Dedifferentiated amniotic fluid mesenchymal stem cell (primary cell): ENCODE measurements around the gene REG3G.

Source experiments
- DNase-seq: peaks from one replicate; pipeline ENCODE4 v3.0.0-alpha.2; 2016; ENCODE audit errors: extremely low spot score

The REG3G gene

DNA sequence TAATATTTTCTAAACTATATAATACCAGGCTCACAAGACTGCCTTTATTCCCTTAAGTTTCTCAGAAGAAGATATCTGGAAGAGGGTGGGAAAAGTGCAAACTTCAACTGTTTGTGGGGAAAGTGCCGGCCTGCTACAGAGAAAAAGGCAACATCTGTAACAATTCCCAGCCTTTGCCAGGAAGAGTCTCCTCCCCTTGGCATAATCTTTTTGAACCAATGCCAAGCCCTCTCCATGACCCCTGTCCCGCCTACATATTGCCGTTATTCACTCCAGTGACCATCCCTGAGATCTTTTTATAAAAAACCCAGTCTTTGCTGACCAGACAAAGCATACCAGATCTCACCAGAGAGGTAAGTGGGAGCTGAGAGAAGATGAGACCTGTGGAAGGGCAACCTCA is at the start of gene REG3G:
TSS of gene REG3G (plus strand) at position 282 of the 400 bp plus-strand sequence. CDS start 392 bp downstream, outside the sequence.
- no peak for DNase-seq

DNA sequence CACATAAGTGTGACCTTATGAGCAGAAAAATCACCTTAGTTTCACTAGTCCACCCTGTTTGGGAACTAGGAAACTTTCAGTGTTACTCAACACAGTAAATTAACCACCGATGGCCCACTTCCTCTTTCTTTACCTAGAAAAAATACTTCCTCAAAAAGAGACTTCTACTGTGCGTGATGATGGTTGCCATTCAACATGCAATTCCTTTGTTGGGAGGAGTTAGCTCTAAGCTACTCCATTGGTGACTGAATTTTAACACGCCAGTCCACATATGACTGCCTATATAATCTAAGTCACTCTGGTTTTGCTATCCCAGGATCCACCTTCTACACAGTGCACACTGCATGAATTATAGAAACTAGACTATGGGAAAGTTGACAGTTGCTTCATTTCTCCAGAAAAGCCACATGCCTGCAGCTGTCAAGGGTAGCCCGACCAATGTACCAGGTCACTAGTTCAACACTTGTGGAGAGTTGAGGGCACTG is 47.8 kb upstream of the REG3G start:
- DNase-seq = no peak

DNA sequence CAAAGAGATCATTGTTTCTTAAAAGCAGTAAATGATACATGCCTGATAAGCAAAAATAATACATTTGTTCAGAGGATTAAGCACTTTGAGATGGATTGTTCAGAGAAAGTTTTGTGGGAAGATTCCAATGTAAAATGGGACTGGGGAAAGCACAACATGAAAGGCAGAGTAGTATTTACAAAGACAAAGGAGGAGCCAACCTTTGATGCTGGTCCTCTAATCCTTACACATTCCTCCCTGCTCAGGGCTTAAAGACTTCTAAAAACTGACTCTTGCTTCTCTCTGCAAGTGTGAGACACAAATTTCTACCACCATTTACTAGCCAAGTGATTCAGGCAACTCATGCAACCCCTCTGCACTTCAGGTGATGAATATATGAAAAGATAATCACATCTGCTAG is 47.2 kb upstream of the REG3G start:
- DNase-seq = no peak

DNA sequence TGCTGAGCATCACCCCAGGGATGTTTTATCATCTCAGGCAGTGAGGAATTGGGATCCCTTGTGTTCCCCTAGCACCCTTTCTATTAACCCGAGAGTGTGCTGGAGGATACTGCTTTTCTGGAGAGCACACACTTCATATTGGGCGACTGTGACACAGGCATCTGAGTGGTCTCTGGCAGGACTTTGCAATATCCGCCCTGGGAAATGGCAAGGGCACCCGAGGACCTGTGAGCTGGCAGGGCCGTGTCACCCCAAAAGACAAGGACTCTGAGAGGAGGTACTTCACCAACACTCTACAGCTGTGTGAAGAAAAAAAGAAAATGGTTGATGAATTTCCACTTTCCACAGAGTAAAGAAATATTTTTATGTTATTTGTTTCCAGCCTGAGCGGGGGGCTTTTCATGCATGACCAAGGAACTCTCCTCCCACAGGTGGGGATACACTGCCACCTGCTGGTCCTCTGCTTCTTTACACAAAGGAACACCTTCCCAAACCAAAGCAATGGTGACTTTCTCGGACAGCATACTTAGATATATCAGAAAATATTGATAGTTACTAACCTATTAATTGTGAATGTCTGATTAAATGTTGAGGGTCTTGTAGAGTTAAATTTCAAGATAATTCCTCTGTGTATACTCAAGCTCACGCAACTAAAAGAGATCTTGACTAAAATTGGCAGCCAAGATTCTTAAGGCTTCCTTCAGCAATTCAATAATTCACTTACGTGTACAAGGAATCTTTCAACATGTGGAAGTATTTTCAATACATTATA is 45.9 kb upstream of the REG3G start:
- no peak for DNase-seq

DNA sequence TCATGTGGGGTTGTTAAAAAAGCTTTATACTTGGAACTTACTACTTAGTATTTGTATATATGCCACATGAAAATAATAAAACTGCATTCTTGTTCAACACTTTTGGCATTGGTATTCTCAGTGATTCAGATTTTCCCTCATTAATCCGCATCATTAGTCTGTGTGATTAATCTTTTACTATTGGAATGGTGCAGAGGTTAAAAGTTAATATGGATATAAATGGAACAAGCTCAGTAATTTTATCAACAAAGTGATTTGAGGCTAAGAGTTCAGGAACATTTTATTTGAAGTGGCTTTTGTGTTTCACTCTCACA is 45.4 kb upstream of the REG3G start:
- DNase-seq = no peak

DNA sequence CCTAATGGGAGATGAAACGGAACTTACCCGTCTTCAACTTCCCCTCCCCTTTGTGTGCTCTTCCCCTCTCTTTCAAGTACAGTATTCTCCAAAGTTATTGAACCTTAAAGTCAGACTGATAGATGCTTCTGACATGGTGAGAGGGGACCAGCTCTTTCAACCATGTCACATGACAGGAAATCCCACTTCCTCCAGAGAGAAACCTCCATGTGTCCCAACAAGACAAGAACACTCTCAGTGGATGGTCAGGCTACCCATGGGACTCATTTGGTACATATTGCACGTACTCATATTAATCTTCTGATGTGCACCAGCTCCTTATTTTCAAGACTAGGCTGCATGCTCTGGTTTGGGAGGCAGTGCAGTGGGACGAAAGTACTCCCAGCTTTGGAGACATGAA is 44.6 kb upstream of the REG3G start:
- no peak for DNase-seq

DNA sequence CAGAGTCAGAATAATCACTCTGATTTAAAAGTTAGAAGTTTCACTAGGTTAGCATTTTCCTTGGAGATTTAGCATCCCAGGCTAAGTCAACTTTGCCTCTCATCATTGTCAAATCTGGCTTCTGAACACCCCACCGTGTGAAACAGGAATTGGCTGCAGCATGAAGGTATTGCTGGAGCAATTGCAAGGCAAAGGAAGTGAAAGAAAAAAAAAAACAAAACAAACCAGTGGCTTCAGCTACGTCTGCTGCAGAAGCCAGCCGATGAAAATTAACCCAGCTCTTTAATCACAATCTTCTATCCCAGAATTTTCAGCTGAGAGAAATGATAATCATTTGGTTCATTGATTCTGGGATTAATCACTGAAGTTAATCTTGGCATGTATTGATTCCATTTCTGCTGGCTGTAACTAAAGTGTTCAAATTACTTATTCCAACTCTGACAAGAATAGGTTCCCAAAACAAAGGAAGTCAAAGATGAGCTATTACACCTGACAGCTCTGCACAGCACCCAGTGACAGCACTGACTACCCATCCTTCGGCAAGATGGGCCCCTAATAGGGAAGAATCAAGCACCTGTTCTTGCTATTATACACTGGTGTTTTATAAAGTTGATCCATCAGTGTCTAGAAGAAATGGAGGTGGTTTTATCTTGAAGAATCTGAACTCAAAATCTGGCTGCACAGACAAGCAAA is 42.7 kb upstream of the REG3G start:
- no peak for DNase-seq

DNA sequence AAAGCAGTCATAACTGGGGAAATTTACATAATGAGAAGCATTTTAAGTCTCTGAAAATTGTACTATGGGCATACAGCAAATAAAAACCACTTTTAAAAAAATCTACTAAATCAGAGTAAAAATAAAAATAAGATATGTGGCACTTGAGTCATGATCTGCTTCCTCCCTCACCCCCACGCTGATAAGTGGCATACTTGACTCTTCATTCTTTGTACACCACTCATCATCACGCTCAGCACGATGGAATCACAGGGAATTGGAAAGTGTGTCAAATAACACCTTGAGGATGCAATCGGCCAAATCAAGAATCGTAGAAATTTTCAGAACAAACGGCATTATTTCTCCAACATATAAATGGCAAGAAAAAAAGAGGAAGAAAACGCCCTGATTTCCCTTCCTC is 41.1 kb upstream of the REG3G start:
- DNase-seq = no peak

DNA sequence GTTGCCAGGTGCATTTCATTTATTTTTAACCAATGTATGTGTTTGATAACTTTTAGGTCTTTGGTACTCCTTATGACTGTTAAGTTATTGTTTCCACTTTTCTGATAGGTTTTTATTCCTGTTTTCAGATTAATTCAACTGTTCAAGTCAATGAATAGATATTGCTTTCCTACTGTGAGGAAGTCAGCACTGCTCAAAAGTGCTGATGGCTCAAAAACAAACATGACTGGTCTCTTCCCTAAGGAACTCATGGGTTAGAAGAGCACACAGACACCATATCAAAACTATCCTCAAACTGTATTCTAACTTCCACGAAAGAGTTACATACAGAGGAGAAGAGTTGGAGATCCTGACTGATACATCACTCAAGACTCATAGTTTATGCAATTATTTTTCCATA is 39.9 kb upstream of the REG3G start:
- DNase-seq = no peak

DNA sequence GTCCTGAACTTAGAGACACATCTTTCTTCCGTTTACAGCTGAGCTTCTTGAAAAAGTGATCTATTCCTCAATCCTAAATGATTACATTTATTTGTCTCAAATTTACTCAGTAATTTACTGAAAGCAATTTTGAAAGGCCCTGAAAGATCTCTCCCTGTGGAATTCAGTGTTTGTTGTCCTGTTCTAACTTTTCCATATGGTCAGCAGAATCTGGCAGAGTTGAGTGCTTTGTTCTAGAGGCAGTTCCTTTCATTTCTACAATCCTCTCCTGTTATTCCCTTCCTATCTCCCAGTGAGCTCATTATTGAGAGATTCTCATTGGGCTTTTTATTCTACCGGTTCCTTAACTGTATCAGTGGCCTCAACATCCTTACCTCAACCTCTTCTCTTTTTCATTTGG is 36.5 kb upstream of the REG3G start:
- no peak for DNase-seq

DNA sequence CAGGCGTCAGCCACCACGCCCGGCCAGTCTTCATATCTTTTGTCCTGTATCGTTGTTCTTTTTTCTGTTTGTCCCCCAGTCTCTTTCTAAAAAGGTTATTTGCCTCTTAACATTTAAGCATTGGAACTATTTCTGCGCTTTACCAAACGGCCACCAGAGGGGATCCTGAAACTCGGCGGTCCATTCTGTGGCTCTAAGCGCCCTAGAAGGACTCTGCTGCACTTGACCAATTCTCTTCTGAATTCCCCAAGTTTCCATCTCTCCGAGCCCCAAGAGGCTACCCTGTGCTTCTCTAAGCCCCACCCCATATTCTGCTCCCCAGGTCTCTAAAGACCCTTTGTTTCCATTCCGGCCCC is 33.1 kb upstream of the REG3G start:
- no peak for DNase-seq

DNA sequence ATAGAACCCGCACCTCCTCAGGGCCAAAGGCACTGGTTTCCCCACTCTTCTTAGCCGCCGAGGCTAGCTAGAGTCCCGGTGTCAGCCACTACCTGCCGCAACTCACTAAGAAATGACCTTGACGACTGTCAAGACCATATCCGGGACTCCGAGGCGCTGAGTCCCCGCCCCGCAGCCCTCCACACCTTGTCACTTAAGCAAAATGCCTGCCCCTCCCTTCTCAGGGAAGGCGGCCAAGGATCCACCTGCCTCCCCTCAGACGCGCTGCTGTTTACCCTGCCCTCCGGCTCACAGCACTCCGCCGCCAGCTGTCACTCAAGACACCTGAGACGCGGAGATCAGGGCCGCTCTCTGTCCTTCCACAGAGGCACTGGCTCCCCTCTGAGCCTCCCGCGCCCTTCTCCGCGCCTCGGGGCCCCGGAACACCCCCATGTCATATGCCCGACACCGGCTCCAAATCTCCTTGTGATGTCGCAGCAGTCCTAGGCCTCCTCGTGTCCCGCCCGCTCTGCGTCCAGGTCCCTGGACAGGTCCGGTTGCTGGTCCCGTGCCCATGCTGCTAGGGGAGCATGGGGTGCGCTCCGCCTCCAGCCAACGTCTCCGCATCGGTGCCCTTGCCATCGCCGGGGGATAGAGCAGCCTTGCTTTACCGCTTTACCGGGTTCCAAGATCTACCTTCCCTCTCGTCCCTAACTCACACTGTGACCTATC is 32.5 kb upstream of the REG3G start:
- no peak for DNase-seq

DNA sequence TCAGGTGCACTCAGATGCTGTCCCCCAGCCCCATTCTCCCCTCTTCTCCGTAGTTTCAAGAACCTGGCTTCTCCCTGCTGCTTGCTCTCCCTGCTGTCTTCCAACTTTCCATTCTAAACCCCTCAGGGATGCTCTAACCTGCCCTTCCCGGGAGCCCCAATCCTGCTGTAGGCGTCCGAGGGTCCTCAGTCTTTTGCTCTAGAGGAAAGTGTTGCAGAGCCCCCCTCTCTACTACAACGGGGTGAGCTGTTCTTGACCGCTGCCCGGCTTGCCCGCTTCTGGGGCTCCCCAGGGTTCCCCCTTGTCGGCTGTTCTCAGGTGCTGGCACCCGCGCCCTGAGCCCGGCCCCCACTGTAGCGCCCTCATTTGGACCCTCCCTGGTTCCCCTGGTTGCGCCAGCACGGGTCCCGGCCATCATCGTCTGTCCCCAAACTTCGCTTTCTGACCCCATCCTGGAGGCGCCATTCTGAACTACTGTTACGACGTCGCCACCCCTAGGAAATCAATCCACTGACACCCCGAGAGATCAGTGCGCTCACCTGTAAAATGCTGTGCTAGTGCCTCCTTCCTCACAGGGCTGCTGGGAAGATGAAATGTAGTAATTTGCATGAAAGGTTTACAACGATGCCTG is 31.9 kb upstream of the REG3G start:
- no peak for DNase-seq

DNA sequence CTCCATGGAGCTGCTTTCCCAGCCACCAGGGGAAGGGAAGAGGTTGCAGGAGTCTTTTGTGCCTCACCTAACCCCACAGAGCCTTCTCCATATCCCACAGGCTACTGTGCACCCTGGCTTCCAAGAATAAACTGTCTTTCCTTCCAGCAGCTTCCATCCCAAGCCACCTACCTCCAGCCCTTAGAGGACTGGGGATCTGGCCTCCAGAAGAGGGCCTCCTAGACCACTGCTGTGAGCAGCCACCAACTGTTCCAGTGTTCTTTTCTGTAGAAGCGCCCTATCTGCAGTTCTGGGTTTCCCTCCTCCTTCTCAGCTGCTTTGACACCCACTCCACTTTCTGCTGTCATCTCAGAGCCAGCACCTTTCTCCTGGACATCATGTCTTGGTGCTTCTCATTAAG is 30.7 kb upstream of the REG3G start:
- DNase-seq = no peak

DNA sequence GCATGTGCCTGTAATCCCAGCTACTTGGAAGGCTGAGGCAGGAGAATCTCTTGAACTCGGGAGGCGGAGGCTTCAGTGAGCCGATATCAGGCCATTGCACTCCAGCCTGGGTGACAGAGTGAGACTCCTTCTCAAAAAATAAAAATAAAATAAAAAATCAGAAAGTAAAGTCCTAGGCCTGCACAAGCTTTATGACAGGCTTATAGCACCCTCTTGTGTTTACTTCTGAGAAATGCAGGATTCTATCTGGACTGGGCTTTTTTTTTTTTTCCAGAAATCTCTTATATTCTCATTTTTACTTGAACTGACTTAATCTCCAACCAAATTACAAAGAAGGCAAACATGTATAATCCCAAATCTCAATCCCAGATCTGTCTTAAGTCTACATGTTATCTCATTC is 26.1 kb upstream of the REG3G start:
- no peak for DNase-seq

DNA sequence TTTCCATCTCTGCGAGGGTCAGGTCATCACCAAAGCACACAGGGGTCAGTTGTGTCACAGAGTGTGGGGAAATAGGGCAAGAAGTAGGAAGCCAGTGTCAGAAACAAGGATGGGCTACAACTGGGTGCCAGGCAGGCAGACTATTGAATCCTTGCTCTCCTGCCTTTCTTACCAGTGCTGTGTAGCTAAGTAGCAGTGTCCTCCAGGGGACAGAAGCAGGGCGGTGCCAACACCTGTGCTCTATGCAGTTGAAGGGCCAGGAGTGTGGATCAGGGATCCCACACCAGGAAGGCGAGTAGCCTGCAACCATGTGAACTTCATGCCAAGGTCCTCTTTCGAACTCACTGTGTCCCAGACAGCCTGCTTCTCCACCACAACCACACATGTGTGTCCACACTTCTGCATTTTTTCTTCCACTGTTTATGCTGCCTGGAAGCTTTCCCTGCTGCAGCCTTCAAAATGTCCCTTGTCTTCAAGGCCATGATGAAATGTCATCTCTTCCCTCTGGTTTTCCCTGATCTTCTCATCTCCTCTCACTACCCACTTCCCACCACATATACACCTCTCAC is 25.4 kb upstream of the REG3G start:
- no peak for DNase-seq

DNA sequence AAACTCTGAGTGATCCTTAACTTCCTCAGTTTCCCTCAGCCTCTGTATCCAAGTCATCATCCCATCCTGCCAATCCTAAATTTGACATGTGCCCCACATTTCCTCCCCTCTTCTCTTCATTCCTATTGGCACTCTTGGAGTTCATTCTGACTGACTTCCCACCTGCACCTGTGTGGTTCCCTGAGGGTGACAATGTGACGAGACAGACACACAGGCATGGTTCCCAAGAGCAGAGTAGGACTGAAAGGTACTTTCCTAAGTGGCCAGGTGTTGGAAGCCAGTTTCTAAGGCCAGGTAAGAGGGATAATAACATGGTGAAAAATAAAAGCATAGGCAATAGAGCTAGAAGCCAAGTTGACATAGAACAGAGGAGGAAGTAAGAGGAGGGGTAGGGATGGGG is 24.2 kb upstream of the REG3G start:
- no peak for DNase-seq

DNA sequence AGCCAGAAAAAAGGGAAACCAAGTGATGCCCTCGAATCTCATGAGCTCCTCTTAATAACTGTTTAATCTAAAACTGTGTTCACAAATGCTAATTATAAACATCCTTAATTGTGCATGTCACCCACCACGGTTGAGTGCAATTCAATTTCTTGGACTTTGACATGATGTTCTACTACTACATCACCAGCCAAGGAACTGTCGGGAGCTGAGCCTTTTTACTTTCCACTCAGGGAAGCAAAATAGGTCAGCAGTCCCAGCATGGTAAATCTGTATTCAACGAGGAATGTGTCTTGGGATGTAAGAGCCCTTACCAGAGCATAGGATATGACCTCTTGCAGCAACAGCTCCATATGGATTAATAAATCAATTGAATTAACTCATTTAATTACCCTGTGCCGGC is 20.8 kb upstream of the REG3G start:
- no peak for DNase-seq

DNA sequence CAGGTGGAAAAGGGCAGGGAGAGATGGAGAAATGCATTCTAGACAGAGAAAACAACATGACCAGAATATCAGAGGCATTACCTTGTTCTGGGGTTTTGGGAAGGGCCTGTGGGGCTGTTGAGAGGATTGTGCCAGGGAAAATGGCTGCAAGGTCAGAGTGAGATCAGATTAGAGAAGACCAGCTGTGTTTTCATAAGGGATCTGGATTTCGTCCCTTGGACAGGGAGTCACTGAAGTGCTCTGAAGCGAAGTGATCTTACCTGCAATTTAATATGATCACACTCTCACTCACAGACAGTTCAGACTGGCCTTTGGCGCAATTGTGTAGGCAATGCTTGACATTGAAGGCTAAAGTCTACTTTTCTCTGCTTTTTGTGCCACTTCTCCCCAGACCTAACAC is 20.3 kb upstream of the REG3G start:
- DNase-seq = no peak

DNA sequence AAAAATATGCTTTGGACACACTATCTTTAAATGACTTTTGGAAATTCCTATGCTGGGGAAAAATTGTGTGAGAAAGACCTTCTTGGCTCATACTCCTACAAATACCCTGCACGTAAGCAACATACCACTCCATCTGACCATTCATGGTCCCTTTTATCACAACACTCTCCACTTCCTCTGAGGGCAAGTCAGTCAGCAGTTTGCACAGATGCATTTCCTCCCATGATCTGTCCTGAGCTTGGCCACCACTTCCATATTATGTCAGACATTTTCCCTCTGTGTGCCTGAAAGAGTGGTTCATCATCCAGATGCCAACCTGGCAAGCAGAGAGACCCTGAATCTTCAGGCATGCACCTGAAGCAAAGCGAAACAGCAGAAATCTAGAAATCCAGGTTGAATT is 16.1 kb upstream of the REG3G start:
- DNase-seq = no peak

DNA sequence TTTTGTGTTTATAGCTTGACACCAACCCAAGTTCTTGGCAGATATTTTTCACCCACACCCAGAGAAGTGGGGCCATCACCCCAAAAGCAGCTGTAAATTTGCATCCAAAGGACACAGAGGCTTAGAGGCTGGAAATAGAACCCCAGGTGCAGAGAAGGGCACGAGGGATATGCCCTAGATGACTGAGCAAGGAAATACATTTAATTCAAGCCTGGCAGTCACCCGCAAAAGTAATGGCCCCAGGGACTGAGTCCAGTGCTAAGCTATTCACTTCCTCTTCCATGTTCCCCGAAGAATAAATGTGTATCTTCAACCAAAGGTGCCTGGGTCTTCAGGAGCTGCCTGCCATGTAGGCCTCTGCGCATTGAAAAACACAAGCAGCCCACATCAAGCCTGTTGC is 14.0 kb upstream of the REG3G start:
- DNase-seq = no peak

DNA sequence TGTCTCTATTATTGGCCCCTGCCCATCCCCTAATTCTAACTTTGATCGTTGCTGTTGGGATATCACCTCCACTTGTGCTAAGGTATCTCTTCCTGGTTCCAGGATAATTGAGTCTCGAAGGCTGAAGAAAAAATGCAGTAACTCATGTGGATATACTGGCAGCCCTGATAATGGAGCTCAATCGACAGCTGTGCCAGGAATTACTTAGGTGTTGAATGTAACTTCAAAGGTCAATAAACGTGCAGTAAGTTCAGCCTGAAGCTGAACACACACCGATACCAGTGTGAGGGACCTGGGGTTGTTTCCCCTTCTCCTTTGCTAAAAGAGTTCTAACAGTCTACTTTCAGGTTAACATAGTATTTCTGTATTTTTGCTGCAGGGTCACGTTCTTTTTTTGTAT is 11.9 kb upstream of the REG3G start:
- no peak for DNase-seq
